GM18526 (cell line): Measurements from ENCODE around the gene NUMBL.

Experiments
- POLR2A ChIP-seq: IDR thresholded peaks from 3 replicates; pipeline ENCODE4 v1.6.1; 2011; ENCODE audit not compliant: insufficient read length; ENCODE audit errors: extremely low read depth

NUMBL gene

DNA sequence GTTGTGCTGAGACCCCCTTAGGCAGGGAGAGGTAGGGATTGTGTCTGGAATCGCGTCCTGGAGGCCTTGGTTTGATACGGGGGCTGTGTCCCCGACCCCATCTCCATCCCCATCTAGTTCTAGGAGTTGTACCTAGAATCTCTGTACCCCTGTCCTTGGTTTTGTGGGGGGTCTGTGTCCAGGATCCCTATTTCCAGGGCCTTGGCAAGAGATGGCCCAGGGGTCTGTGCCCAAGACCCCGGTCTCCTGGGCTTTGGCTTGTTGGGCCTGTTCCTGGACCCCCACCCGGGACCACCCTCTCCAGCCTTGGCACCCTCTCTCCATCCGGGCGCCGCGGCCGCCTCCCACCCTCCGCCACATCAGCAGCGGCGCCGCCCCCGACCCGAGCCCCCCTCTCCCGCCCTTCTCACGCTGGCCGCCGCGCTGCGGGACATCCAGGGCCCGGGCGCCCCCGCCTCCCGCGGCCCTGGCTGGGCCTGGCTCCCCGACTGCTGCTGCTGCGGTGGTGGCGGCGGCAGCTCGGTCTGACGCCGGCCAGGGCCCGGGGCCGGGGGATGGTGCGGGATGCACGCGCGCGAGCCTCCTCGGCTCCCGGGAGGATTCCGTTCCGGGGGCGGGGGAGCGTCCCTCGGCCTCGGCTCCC lies at the start of gene NUMBL:
Gene NUMBL (minus strand): TSS at position 602 of the 643 bp plus-strand sequence. CDS start 168 bp downstream, at position 434.
- no peak for TF ChIP-seq POLR2A

DNA sequence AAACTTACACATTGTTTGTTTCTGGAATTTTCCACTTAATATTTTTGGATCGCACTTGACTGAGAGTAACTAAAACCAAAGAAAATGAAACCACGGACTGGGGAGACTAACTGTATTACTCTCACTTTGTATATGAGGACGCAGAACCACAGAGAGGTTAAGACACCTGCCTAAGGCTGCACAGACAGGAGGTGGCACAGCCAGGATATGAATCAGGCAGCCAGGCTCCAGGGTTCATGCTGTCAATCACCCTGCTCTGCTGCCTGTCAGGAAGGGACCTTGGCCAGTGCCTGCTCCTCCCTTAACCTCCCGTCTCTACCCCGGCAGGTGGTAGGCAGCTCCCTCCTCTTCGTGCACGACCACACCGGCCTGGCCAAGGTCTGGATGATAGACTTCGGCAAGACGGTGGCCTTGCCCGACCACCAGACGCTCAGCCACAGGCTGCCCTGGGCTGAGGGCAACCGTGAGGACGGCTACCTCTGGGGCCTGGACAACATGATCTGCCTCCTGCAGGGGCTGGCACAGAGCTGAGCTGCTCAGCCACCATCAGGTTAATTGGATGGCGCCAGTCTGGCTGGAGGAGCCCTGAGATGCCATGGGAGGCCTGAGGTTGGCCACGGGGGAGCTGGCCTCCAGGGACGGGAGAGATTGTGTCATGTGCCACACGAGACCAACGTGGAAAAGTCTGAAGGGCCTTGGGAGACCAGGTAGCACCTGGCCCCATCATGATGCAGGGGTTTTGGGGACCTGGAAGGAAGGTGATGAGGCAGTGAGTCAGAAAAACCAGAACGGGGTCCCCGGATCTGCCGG lies 48.8 kb upstream of the NUMBL start:
- no peak for TF ChIP-seq POLR2A

- TF ChIP-seq POLR2A, result no peak
These were observed 46.7 kb upstream of the NUMBL start for GRCh38 chr19:40737102-40737644.

DNA sequence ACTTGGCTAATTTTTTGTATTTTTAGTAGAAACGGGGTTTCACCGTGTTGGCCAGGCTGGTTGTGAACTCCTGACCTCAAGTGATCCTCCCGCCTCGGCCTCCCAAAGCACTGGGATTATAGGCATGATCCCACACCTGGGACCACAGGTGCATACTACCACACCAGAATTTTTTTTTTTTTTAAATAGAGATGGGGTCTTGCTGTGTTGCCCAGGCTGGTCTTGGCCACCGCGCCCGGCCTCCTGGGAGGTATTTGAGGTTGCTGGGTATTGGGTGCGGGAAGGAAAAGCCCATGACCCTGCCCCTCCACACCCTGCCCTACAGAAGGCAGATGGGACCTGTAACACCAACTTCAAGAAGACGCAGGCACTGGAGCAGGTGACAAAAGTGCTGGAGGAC lies 46.2 kb upstream of the NUMBL start:
- no peak for TF ChIP-seq POLR2A

GRCh38 chr19:40735013-40735771 lies 44.7 kb upstream of the NUMBL start:
- TF ChIP-seq POLR2A, result no peak

- no peak for TF ChIP-seq POLR2A
These were observed 42.7 kb upstream of the NUMBL start for GRCh38 chr19:40733149-40733548.

- TF ChIP-seq POLR2A, result no peak
These were observed 35.8 kb upstream of the NUMBL start for GRCh38 chr19:40726279-40726678.

- TF ChIP-seq POLR2A, result no peak
These were observed 34.4 kb upstream of the NUMBL start for GRCh38 chr19:40724855-40725254.

DNA sequence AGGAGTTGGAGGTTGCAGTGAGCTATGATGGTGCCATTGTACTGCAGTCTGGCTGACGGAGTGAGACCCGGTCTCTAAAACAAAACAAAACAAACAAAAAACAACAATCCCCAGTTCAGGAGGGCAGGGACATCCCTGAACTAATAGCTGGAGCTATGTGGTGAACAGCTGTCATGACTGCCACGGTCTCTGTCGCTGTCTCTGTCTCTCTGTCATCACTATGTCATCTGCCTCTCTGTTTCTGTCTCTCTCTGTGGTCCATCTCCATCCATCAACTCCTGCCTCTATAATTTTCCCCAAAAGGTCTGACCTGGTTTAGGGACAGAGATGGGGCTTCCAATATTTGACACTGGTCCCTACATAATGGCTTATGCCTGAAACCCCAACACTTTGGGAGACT lies 33.9 kb upstream of the NUMBL start:
- TF ChIP-seq POLR2A, result no peak

GRCh38 chr19:40723661-40724254 lies 33.3 kb upstream of the NUMBL start:
- TF ChIP-seq POLR2A, result no peak

- TF ChIP-seq POLR2A, result no peak
These were observed 31.6 kb upstream of the NUMBL start for GRCh38 chr19:40721936-40722661.

DNA sequence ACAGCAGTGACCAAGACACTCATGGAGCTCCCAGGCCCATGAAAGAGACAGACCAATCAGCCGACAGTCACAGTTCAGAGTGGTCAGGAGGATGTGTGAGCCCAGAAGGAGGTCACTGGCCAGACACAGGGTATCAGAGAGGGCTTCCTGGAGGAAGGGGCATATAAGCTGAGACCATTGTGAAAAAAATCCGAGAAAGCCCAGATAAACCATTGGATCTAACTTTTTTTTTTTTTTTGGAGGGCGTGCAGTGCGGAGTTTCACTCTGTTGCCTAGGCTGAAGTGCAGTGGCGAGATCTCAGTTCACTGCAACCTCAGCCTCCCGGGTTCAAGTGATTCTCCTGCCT lies 30.7 kb upstream of the NUMBL start:
- no peak for TF ChIP-seq POLR2A

DNA sequence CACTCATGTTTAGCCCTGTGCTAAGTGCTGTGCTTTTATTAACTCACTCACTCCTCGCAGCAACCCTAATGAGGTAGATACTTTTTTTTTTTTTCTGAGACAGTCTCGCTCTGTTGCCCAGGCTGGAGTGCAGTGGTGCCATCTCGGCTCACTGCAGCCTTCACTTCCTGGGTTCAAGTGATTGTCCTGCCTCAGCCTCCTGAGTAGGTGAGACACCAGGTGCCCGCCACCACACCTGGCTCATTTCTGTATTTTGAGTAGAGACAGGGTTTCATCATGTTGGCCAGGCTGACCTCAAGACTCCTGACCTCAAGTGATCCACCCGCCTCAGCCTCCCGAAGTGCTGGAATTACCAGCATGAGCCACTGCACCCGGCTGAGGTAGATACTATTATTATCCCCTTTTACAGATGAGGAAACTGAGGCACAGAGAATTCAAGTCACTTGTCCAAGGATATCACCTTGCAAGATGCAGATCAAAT lies 29.0 kb upstream of the NUMBL start:
- no peak for TF ChIP-seq POLR2A

GRCh38 chr19:40718774-40719391 lies 28.4 kb upstream of the NUMBL start:
- TF ChIP-seq POLR2A, result peak; percentile 33
